HL-60 (cell line): ENCODE results near the gene NCOR1.
"Not testable (repeated sequence)": the region's sequence is repeated elsewhere in the genome, so short reads cannot be mapped to it uniquely, and the experiment has no call there.

ENCODE experiments used
- CTCF ChIP-seq: IDR thresholded peaks from one replicate; pipeline ENCODE4 v1.5.1; 2011; ENCODE audit warnings: low read length, control low read depth, inconsistent platforms; ENCODE audit not compliant: insufficient read depth
- GABPA ChIP-seq: IDR thresholded peaks from 2 replicates; pipeline ENCODE4 v1.6.1; 2012; ENCODE audit warnings: low read depth
- POLR2AphosphoS5 ChIP-seq: IDR thresholded peaks from 2 replicates; pipeline ENCODE4 v1.6.1; 2012; ENCODE audit warnings: low read depth
- REST ChIP-seq: IDR thresholded peaks from 2 replicates; pipeline ENCODE4 v1.6.1; 2012; ENCODE audit warnings: low read depth; ENCODE audit not compliant: insufficient replicate concordance

- TF ChIP-seq CTCF, POLR2AphosphoS5, REST, GABPA: not testable (repeated sequence)
Observed at GRCh38 chr17:16216341-16217001, 1.1 kb upstream of the NCOR1 start.
